PFSK-1 (cell line): ENCODE results near the gene SHC2. TPM values are rescaled to one million over a fixed set of nuclear protein-coding genes. Genes with fewer than 3 reads are reported as not detected.

Experiments
- FOXP2 ChIP-seq: optimal IDR thresholded peaks from 2 replicates; pipeline ENCODE3; 2011; ENCODE audit warnings: borderline replicate concordance, control low read depth, inconsistent platforms; ENCODE audit not compliant: insufficient read depth; ENCODE audit errors: extremely low read length, extremely low read depth
- POLR2AphosphoS5 ChIP-seq: IDR thresholded peaks from 2 replicates; pipeline ENCODE4 v1.6.1; 2012; ENCODE audit warnings: low read depth, mild to moderate bottlenecking, control low read depth, low read length, moderate library complexity
- SIN3A ChIP-seq: IDR thresholded peaks from 2 replicates; pipeline ENCODE4 v1.6.1; 2012; ENCODE audit warnings: mild to moderate bottlenecking, low read length, moderate library complexity, borderline replicate concordance; ENCODE audit not compliant: insufficient read depth
- TAF1 ChIP-seq: IDR thresholded peaks from 2 replicates; pipeline ENCODE4 v1.6.1; 2012; ENCODE audit warnings: low read length, control low read depth, borderline replicate concordance; ENCODE audit not compliant: insufficient read depth
- polyA plus RNA-seq: library from polyadenylated mRNA; unstranded; fragments of >200 nt; gene quantifications from one replicate; pipeline ENCODE4 v1.2.1, GENCODE V29; 2012; ENCODE audit warnings: low read depth, missing spikeins; ENCODE audit not compliant: insufficient read length
- TF ChIP-seq, protein P1 (sequence below), 2 experiments: IDR thresholded peaks; 2 replicates each; pipeline versions ENCODE4 v1.6.1 to v1.8.0; 2011 to 2012; ENCODE audit warnings: low read depth in 2 of 2, low read length in 2 of 2, control low read depth in 1 of 2, inconsistent platforms in 1 of 2, mild to moderate bottlenecking in 1 of 2, moderate library complexity in 1 of 2; ENCODE audit not compliant: insufficient read depth in 1 of 2

Gene SHC2
- 59.4 TPM for polyA plus RNA-seq

- TF ChIP-seq POLR2AphosphoS5 (no peak), FOXP2 (peak; percentile 1)
Observed at GRCh38 chr19:460877-461720, at the start of gene SHC2. TSS of gene SHC2 (minus strand) at chr19:461033. CDS start at chr19:460996, 37 bp downstream.

GRCh38 chr19:508204-509150, 47.6 kb upstream of the SHC2 start:
- TF ChIP-seq POLR2AphosphoS5, result no peak
- no peak for TF ChIP-seq TAF1
- TF ChIP-seq FOXP2, result no peak
- TF ChIP-seq, protein P1, sequence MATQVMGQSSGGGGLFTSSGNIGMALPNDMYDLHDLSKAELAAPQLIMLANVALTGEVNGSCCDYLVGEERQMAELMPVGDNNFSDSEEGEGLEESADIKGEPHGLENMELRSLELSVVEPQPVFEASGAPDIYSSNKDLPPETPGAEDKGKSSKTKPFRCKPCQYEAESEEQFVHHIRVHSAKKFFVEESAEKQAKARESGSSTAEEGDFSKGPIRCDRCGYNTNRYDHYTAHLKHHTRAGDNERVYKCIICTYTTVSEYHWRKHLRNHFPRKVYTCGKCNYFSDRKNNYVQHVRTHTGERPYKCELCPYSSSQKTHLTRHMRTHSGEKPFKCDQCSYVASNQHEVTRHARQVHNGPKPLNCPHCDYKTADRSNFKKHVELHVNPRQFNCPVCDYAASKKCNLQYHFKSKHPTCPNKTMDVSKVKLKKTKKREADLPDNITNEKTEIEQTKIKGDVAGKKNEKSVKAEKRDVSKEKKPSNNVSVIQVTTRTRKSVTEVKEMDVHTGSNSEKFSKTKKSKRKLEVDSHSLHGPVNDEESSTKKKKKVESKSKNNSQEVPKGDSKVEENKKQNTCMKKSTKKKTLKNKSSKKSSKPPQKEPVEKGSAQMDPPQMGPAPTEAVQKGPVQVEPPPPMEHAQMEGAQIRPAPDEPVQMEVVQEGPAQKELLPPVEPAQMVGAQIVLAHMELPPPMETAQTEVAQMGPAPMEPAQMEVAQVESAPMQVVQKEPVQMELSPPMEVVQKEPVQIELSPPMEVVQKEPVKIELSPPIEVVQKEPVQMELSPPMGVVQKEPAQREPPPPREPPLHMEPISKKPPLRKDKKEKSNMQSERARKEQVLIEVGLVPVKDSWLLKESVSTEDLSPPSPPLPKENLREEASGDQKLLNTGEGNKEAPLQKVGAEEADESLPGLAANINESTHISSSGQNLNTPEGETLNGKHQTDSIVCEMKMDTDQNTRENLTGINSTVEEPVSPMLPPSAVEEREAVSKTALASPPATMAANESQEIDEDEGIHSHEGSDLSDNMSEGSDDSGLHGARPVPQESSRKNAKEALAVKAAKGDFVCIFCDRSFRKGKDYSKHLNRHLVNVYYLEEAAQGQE (IDR thresholded peaks at IDR 0.05; ENCODE audit: insufficient read depth in 1 of 2, low read depth in 2 of 2, low read length in 2 of 2), result no peak
- no peak for TF ChIP-seq SIN3A

- TF ChIP-seq, protein P1 (IDR thresholded peaks at IDR 0.05; ENCODE audit: insufficient read depth in 1 of 2, low read depth in 2 of 2, low read length in 2 of 2), result 0 out of 4 replicates have a peak, but pooled peaks of 1 of the 2 experiments have one; percentile 54
- TF ChIP-seq FOXP2 (peak; percentile 52), POLR2AphosphoS5 (peak; percentile 26), TAF1 (peak; percentile 92; the same call in 1 of the 2 replicates), SIN3A (no peak)
Observed at GRCh38 chr19:507286-508203, 46.7 kb upstream of the SHC2 start, which contains the start of gene TPGS1. TSS of gene TPGS1 (plus strand) at chr19:507497. CDS start at chr19:507507, 10 bp downstream.

DNA sequence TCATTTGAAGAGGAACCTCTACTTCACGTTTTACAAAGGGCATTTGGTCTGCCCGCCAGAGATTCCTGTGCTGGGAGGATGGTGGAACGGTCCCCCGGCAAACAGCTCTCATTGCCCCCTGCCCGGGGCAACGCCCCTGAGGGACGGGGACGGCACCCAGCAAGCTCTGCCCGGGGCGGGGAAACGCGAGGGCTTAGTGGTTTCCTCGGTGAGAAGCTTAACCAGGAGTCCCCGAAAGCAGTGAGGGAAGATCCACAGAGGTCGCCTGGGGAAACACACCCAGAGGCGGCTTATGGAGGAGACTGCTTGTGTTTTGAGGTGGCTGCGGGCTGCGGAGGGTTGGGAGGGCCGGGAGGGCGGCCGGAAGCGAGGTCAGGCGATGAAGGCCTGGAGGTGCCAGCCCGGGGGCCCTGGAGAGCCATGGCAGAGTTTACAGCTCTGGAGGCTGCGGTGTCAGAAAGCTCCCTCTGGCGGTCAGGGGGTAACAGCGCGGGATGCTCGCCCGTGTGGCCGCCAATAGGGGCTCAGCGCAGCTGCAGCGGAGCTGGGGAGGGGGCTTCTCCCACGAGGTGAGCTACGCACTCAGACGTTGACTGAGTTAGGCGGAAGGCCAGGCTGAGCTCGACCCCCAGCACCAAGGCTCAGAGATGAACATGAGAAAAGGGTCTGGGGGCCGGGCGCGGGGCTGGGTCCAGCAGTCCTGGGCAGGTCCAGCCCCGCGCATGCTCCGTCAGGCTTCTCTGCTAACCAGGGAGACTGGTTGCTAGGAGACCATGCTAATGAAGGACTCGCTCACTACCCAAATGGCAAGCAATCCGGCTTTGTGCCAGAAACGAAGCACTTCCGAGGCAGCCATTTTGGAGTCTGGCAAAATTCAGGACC, 45.8 kb upstream of the SHC2 start:
- no peak for TF ChIP-seq TAF1
- no peak for TF ChIP-seq SIN3A
- TF ChIP-seq, protein P1 (IDR thresholded peaks at IDR 0.05; ENCODE audit: insufficient read depth in 1 of 2, low read depth in 2 of 2, low read length in 2 of 2), result no peak
- peak; percentile 81 for TF ChIP-seq FOXP2
- TF ChIP-seq POLR2AphosphoS5, result no peak; the same call in 1 of the 2 replicates
